ENCODE data around the gene RTP5.

RTP5 gene

DNA sequence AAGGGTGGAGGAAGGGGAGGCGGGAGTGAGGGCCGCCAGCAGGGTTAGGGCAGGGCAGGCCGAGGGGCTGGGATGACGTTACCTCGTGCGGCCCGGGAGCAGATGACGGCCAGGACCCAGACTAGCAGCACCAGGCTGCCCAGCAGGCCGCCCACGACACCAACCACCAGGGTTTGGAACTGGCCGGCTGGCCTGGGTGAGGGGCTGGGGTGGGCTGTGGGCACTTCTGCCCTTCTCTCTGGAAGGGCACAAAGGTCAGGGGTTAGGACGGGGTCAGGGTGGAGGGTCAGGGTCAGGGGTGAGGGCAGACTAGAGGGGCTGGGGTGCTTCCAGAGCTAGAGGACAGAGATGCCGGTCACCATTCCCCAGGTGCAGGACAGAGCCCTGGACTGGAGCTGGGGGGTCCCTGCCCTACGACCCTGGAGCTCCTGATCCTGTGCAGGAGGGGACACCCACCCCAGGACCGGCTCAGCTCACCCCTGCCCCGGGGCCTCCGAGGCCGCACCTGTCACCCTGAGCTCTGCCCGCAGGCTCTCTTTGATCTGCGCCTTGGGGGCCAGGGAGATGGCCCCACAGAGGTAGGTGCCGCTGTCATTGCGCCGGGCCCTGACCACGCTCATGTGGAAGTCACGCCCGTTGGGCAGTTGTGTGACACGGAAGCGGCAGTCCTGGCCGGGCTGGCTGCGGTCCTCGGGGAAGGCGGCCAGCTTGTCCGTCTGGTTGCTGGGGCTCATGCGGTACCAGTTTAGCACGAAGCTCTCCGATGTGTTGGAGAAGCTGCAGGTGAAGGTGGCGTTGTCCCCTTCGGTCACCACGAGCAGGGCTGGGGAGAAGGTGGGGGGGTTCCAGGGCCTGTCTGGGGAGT, 17.2 kb upstream of the RTP5 start:
- DNase-seq (ENCODE audit: low read depth): no peak
- no peak overlapping the region for H3K4me3 ChIP-seq (ENCODE audit: low read length)
- TF ChIP-seq, protein P1, sequence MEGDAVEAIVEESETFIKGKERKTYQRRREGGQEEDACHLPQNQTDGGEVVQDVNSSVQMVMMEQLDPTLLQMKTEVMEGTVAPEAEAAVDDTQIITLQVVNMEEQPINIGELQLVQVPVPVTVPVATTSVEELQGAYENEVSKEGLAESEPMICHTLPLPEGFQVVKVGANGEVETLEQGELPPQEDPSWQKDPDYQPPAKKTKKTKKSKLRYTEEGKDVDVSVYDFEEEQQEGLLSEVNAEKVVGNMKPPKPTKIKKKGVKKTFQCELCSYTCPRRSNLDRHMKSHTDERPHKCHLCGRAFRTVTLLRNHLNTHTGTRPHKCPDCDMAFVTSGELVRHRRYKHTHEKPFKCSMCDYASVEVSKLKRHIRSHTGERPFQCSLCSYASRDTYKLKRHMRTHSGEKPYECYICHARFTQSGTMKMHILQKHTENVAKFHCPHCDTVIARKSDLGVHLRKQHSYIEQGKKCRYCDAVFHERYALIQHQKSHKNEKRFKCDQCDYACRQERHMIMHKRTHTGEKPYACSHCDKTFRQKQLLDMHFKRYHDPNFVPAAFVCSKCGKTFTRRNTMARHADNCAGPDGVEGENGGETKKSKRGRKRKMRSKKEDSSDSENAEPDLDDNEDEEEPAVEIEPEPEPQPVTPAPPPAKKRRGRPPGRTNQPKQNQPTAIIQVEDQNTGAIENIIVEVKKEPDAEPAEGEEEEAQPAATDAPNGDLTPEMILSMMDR (conservative IDR thresholded peaks at IDR 0.05; ENCODE audit: low read depth, low read length): no peak

DNA sequence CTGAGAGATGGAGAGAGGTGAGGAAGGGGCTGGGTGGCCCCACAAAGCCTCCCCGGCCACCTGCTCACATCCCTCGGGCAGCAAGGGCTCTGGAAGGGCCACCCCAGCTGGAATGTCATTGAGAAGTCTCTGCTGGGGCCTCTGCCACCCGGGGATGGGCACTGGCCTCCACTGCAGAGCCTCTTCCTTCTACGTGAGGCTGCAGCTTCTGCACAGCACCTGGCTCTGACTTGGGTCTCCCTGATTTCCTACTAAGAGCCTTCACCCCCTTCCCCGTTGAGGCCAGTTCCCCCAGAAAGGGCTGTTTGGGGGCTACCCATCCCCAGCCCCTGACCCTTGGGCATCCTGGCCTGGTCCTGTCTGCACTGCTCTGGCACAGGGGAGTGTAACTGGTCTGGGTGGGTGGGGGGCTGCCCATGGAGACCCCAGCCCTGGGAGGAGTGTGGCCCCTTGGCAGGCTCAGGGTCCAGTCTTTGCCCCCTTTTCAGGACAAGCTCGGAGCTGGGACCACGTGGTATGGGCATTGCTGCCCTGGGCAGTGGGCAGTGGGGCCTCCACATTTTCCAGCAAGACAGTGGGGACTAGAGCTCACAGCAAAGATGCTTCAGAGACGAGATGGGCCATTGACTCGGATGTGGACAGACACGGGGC, 16.4 kb upstream of the RTP5 start:
- TF ChIP-seq, protein P1 (conservative IDR thresholded peaks at IDR 0.05; ENCODE audit: low read depth, low read length): no peak
- DNase-seq (ENCODE audit: low read depth): no peak

DNA sequence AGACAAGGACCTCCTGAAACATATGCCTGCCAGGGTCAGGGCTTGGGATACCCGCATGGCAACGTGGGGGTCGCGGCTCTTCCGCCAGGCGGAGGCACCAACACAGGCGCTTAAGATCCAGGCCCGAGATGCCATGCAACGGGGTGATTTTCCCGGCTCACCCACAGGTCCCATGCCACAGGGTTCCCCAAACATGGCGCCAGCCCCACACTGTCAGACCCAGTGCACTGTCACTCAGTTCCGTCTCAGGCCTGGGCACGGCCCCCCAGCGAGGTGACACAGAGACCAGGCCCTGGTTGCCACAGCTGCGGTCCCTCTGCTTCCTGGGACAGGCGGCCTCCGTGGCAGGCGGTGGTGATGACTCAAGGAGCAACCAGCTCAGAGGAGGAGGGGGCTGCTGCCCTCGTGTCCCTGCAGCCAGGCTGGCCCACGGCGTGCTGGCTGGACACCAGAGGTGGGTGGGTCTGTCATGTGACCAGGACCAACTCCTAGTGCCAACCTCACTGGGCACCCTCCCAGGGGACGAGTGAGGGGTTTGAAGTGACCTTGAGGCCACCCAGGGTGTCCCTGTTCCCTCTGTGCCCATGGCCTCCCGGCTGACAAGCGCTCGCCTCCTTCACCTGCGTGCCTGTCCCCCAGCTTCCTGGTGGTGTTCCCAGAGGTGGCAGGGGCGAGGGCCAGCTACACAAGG, 15.7 kb upstream of the RTP5 start:
- no peak overlapping the region for H3K4me3 ChIP-seq (ENCODE audit: low read length)
- no peak for DNase-seq (ENCODE audit: low read depth)
- TF ChIP-seq, protein P1 (conservative IDR thresholded peaks at IDR 0.05; ENCODE audit: low read depth, low read length): no peak

More for the DNA sequence above, 16.4 kb upstream of the RTP5 start:
- no peak overlapping the region for H3K4me3 ChIP-seq (ENCODE audit: low read length)

DNA sequence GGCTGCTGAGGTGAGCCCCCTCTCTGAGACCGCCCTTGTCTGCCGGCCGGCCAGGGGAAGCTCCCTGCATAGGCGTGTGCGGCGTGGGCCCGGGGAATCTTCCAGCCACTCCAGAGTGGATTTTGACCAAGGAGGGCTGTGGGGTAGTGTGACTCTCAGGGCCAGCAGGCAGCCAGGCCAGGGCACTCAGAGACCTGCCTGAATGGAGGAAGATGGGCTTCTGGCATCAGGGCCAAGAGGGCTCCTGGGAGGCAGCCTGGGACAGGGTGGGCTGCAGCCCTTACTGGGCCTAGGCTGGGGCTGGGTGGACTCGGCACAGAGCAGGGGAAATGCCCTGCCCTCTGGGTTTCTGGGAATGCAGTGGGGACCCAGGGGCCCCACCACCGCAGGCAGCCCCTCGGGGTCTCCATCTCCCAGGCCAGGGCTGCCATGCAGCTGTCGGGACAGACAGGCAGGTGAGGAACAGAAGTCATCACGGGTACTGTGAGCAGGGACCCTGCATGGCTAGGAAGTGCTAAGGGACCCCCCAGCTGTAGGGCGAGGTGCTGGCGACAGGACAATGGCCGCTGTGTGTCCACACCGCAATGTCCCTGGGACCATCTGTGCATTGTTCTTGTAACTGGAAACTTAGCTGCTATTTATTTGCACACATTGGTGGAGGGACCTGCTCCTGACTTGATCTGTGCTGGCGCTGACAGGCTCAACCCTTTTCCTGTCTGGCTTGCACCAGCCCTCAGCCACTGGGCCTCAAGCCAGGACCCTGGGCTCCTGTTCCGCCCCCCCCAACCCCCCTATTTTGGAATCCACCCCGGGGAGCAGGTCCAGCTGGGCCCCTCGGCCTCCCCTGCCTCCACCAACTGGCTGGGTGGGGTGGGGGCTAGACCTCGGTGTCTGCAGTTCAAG, 14.9 kb upstream of the RTP5 start:
- no peak for DNase-seq (ENCODE audit: low read depth)
- TF ChIP-seq, protein P1 (conservative IDR thresholded peaks at IDR 0.05; ENCODE audit: low read depth, low read length): no peak
- no peak overlapping the region for H3K4me3 ChIP-seq (ENCODE audit: low read length)

DNA sequence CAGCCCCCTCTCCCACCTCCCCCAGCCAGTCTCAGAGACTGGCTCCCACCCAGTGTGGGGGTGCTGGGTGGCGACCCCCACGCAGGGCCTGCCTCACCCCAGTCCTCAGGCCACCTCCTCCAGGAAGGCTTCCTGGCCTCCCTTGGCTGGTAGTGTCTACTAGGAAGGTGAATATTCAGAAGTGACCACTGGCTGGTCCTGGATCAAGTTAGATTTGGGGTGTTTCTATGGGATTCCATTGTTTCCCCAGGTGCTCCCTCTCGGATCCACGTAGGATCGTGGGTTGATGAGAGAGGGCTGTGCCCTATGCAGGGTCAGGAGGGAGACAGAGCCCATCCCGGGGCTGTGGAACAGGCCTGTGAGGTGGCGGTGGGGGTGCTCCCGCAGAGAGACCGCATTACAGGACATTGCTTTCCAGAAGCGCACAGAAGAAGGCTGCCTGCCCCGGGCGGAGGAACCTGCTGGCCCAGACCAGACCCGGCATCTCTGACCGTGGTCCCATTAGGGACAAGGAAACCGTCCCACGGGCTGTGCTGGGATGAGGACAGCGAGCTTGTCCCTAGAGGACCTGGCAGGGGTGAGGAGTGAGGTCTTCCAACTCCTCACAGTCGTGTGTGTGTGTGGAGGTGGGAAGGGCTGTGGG, 14.2 kb upstream of the RTP5 start:
- H3K4me3 ChIP-seq (ENCODE audit: low read length): no peak overlapping the region
- no peak for DNase-seq (ENCODE audit: low read depth)
- TF ChIP-seq, protein P1 (conservative IDR thresholded peaks at IDR 0.05; ENCODE audit: low read depth, low read length): no peak

DNA sequence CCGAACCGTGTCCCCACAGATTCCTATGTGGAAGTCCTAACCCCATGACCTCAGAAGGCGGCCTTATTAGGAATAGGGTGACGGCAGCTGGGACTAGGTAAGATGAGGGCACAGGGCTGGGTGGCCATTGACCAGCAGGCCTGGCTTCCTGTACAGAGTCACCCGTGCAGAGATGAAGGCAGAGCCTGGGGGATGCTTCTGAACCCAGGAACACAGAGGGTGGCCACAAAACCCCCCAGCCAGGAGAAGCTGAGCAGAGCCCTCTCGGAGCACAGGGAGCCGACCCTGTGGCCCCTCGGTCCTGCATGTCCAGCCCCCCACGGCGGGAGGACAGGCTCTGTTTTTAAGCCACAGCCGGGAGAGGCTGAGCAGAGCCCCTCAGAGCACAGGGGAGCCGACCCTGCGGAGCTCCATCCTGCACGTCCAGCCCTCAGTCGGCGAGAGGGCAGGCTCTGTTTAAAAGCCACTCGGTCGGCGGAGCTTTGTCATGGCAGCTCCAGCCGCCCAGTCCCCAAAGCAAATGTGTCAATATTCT, 13.6 kb upstream of the RTP5 start:
- DNase-seq (ENCODE audit: low read depth): no peak
- TF ChIP-seq, protein P1 (conservative IDR thresholded peaks at IDR 0.05; ENCODE audit: low read depth, low read length): no peak

More for the DNA sequence above, 13.6 kb upstream of the RTP5 start:
- no peak overlapping the region for H3K4me3 ChIP-seq (ENCODE audit: low read length)

Measured in retinal pigment epithelial cell (primary cell).